HepG2 (cell line): ENCODE results near the gene FETUB. TPM values are rescaled to one million over a fixed set of nuclear protein-coding genes. Genes with fewer than 3 reads are reported as not detected.
A peak's percentile ranks its signal among the peaks of the same experiment; 100 is the strongest.

Source experiments
- CENPBD1 ChIP-seq: sonication (generic); formaldehyde crosslinking; IDR thresholded peaks from 2 replicates; pipeline ENCODE4 v1.8.0; 2022; ENCODE audit warnings: missing genetic modification reagents, low read depth, mild to moderate bottlenecking, borderline replicate concordance
- FOSL2 ChIP-seq: sonication (generic); formaldehyde crosslinking; IDR thresholded peaks from 2 replicates; pipeline ENCODE4 v1.4.0; 2020; ENCODE audit warnings: missing genetic modification reagents
- GMEB2 ChIP-seq: IDR thresholded peaks from 2 replicates; pipeline ENCODE4 v1.6.1; 2016; ENCODE audit warnings: missing biosample characterization, missing genetic modification reagents, low read depth
- HCFC1 ChIP-seq: fragments of 150-350 bp; IDR thresholded peaks from 2 replicates; pipeline ENCODE4 v1.6.1; 2014; ENCODE audit warnings: low read depth, low read length
- JUND ChIP-seq: sonication (generic); formaldehyde crosslinking; IDR thresholded peaks from 2 replicates; pipeline ENCODE4 v1.8.0; 2022; ENCODE audit warnings: mild to moderate bottlenecking, missing genetic modification reagents
- KAT7 ChIP-seq: IDR thresholded peaks from 2 replicates; pipeline ENCODE4 v1.6.1; 2018; ENCODE audit warnings: borderline replicate concordance, missing compliant biosample characterization
- KLF16 ChIP-seq, 2 experiments: sonication (generic) in 1 of 2; formaldehyde crosslinking in 1 of 2; IDR thresholded peaks; 2 replicates each; pipeline versions ENCODE4 v1.6.1 to v1.8.0; 2016 to 2023; ENCODE audit warnings: missing genetic modification reagents in 2 of 2, missing compliant biosample characterization in 1 of 2
- MLXIP ChIP-seq: sonication (generic); formaldehyde crosslinking; IDR thresholded peaks from 2 replicates; pipeline ENCODE4 v1.9.0; 2021; ENCODE audit warnings: missing genetic modification reagents, borderline replicate concordance
- MTA3 ChIP-seq: sonication (generic); formaldehyde crosslinking; IDR thresholded peaks from 2 replicates; pipeline ENCODE4 v1.4.0; 2020; ENCODE audit warnings: missing genetic modification reagents
- NFE2L2 ChIP-seq: fragments of 150-350 bp; IDR thresholded peaks from 2 replicates; pipeline ENCODE4 v1.6.1; 2014; ENCODE audit warnings: low read length
- NR0B2 ChIP-seq: sonication (generic); formaldehyde crosslinking; IDR thresholded peaks from 2 replicates; pipeline ENCODE4 v1.4.0; 2020; ENCODE audit warnings: mild to moderate bottlenecking, missing genetic modification reagents
- PREB ChIP-seq: sonication (generic); formaldehyde crosslinking; IDR thresholded peaks from 2 replicates; pipeline ENCODE4 v1.4.0; 2020; ENCODE audit warnings: missing genetic modification reagents
- PRMT3 ChIP-seq: sonication (generic); formaldehyde crosslinking; IDR thresholded peaks from 2 replicates; pipeline ENCODE4 v1.8.1; 2022; ENCODE audit warnings: low read depth, mild to moderate bottlenecking, moderate library complexity, missing genetic modification reagents, borderline replicate concordance
- SRSF4 ChIP-seq: fragments of 200-400 bp; formaldehyde crosslinking; IDR thresholded peaks from one replicate; pipeline ENCODE4 v1.6.1; 2018; ENCODE audit warnings: mild to moderate bottlenecking, low read depth, low read length, moderate library complexity; ENCODE audit not compliant: poor library complexity, severe bottlenecking
- ZMAT5 ChIP-seq: sonication (generic); formaldehyde crosslinking; IDR thresholded peaks from 2 replicates; pipeline ENCODE4 v1.5.0; 2020; ENCODE audit warnings: mild to moderate bottlenecking, low read depth, missing genetic modification reagents, borderline replicate concordance
- ZNF275 ChIP-seq: sonication (generic); formaldehyde crosslinking; IDR thresholded peaks from 2 replicates; pipeline ENCODE4 v1.8.0; 2022; ENCODE audit warnings: missing genetic modification reagents, mild to moderate bottlenecking, inconsistent platforms, borderline replicate concordance
- ZNF3 ChIP-seq: IDR thresholded peaks from 2 replicates; pipeline ENCODE4 v1.7.0; 2017; ENCODE audit warnings: inconsistent platforms
- ZNF577 ChIP-seq: sonication (generic); formaldehyde crosslinking; IDR thresholded peaks from 2 replicates; pipeline ENCODE4 v1.4.0; 2020; ENCODE audit warnings: mild to moderate bottlenecking, low read depth, missing genetic modification reagents, borderline replicate concordance
- ZNF850 ChIP-seq: sonication (generic); formaldehyde crosslinking; conservative IDR thresholded peaks from 2 replicates; pipeline ENCODE4 v1.9.0; 2021; ENCODE audit warnings: mild to moderate bottlenecking, missing genetic modification reagents
- ZZZ3 ChIP-seq: sonication (generic); formaldehyde crosslinking; IDR thresholded peaks from 2 replicates; pipeline ENCODE4 v1.4.0; 2020; ENCODE audit warnings: missing genetic modification reagents, mild to moderate bottlenecking, borderline replicate concordance
- polyA plus RNA-seq, 8 experiments: library from polyadenylated mRNA; depleted of rRNA in 3 of 8; stranded (reverse) in 7 of 8; unstranded in 1 of 8; fragments of >200 nt; fragmentation: Illumina TruSeq in 4 of 8; extraction: Trizol in 4 of 8; gene quantifications; 2 replicates each; pipeline versions ENCODE4 v1.2.1 to v1.2.3, GENCODE V29; 2011 to 2016; ENCODE audit warnings: low read depth in 4 of 8, missing spikeins in 1 of 8, mixed read lengths in 1 of 8; ENCODE audit not compliant: insufficient read depth in 1 of 8
- total RNA-seq, 5 experiments: library from RNA; depleted of rRNA; stranded (reverse); fragments of >200 nt; fragmentation: Illumina TruSeq; extraction: Trizol; gene quantifications; 2 replicates each; pipeline ENCODE4 v1.2.3, GENCODE V29; 2016; ENCODE audit warnings: low read depth in 1 of 5

The FETUB gene
- total and polyA plus RNA-seq, 2 of the 13 experiments (the other 11 are each of a cell fraction or from before 2014, with no cell fraction given), result 2.1 to 4.4 TPM

GRCh38 chr3:186613637-186614265, 26.4 kb upstream of the FETUB start (continued):
- TF ChIP-seq ZZZ3 (CRISPR knock-in tag) (no peak), MTA3 (CRISPR knock-in tag) (no peak), PRMT3 (CRISPR knock-in tag) (no peak), ZMAT5 (0 out of 2 replicates have a peak, but pooled peaks have one; percentile 62), ZNF577 (CRISPR knock-in tag) (no peak), ZNF3 (CRISPR knock-in tag) (no peak), MLXIP (CRISPR knock-in tag) (no peak), GMEB2 (CRISPR knock-in tag) (no peak), KAT7 (peak; percentile 45; the same call in 1 of the 2 replicates), ZNF850 (no peak), SRSF4 (no peak), KLF16 (CRISPR knock-in tag; IDR thresholded peaks at IDR 0.05) (no peak), ZNF275 (CRISPR knock-in tag) (no peak), PREB (no peak), HCFC1 (no peak), NR0B2 (CRISPR knock-in tag) (no peak), FOSL2 (CRISPR knock-in tag) (no peak), CENPBD1 (CRISPR knock-in tag) (no peak), JUND (CRISPR knock-in tag) (no peak), NFE2L2 (no peak)
